ENCODE results near the gene TMEM270.

GRCh38 chr7:73879977-73880681 is 19.2 kb downstream of the TMEM270 start:
- no peak for TF ChIP-seq POLR2A (IDR thresholded peaks at IDR 0.05)
- no peak for TF ChIP-seq CTCF (IDR thresholded peaks at IDR 0.05)
- no peak for TF ChIP-seq POLR2AphosphoS5 (IDR thresholded peaks at IDR 0.05)

Measured in gastroesophageal sphincter (tissue), 3 donors.